Activated CD8-positive, alpha-beta memory T cell treated with anti-CD3 and anti-CD28 coated beads for 48 hours (primary cell): Measurements from ENCODE around the gene ECI1.
"Not testable (repeated sequence)": the region's sequence is repeated elsewhere in the genome, so short reads cannot be mapped to it uniquely, and the experiment has no call there.

Experiments
- DNase-seq, 3 experiments: peaks; one replicate each; pipeline ENCODE4 v3.0.0-alpha.2; 2020; ENCODE audit warnings: low read depth in 2 of 3, low spot score in 2 of 3

ECI1 gene

GRCh38 chr16:2280981-2281542 is 29.7 kb upstream of the ECI1 start:
- DNase-seq, result no peak

- DNase-seq, result no peak
Measured at GRCh38 chr16:2280461-2280860, 29.1 kb upstream of the ECI1 start.

DNA sequence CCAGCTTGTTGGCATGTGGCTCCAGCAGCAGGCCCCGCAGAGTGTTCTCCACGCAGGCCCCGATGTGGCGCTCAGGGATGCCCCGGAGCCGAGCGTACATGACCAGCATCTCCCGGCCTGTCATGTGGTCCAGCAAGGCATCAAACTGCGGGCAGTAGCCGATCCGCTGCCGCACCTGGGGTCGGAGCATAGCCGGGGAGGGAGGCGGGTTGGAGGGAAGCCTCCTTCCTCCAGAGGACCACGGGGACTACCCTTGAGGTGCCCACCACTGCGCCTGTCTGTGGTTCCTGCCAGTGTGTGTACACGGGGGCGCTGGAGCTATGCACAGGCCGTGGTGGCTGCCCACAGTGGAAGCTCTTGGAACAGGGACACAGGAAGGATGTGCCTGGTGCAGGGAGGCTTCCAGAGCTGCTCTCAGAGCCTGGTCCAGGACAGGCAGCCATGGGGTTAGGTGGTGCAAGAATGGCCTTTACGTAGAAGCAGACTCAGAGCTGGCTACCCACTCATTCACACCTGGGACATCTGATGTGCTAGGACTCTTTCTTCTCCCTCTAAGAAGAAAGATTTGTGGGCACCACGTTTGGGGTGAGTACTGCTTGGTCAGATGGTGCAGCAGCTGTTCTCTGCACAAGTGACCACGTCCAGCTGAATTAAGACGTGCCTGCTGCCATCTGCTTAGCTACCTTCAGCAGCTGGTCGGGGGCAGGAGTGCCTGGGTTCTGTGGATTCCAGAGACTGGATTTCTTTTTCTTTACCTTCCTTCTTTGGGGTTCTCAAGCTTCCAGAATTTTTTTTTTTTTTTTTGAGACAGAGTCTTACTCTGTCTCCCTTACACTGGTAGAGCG is 27.8 kb upstream of the ECI1 start:
- no peak for DNase-seq

DNA sequence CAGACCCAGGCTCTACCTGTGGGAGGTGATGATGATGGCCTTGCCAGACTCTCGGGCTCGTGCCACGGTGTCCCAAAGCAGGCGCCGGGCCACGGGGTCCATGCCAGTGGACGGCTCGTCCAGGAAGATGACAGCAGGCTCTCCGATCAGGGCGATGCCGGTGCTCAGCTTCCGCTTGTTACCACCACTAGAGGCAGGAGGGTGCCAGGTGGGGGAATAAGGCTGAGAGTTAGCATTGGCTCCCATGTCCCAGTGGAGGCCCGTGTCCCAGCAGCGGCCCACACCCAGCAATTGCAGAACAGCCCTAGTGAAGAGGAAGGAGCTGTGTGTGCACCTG is 26.9 kb upstream of the ECI1 start:
- DNase-seq, result no peak

- no peak for DNase-seq
Measured at GRCh38 chr16:2277466-2278271, 26.3 kb upstream of the ECI1 start.

GRCh38 chr16:2276368-2277195 is 25.2 kb upstream of the ECI1 start:
- no peak for DNase-seq

DNA sequence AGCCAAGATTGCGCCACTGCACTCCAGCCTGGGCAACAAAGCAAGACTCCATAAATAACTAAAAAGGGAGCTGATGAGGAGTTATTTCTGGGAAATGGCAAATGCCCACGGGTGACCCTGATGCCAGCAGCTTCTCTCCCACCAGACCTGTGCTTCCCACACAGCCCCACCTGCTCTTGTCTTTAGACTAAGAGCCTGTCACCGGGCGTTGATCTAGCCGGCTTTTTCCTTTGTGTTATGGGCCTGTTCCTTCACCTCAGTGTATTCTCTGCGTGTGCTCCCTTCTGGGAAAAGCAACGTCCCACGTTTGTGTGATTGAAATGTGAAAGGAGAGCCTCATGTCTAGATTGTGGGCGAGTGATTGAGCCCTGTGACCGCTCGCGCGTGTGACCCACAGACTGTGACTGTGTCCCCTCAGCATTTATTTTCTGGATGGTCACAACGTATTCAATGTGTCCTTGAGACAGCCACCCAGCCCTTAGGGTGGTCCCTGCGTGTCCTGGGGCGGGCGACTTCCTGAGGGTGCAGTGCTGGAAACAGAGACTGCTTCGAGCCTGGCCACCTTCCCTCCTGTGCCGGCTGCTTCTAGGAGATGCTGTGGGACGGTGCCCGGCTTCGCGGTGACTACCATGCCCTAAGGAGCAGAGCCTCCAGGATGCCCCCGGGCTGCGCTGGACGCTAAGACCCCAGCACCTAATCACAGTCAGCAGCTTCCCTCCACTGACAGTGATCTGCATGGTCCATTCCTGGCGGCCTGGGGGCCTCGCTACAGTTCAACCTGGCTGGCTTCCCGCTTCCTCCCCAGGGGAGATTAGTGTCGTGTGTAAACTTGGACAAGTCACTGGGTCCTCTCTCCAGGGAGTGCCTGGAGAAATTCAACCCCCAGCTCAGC is 24.3 kb upstream of the ECI1 start:
- DNase-seq, result no peak

- DNase-seq, result no peak
Measured at GRCh38 chr16:2273931-2274330, 22.5 kb upstream of the ECI1 start.

DNA sequence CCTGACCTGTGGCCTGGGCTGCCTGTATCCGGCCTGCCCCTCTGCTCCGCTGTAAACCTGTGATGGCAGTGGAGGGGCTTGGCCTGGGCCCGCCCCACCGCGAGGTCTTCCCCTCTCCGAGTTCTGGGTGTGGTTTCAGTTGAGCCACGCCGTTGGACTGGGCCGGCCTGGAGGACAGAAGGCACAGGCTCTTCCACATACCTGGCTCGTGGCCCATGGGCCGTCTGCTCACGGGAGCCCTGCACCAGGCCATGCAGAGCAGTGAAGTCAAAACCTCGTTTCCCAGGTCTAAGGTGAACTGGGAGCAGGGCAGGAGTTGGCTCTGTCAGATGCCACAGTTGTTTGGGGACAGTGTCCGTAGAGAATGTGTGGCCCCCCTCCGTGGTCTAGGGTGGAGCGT is 22.1 kb upstream of the ECI1 start:
- DNase-seq, result no peak

GRCh38 chr16:2271848-2272461 is 20.6 kb upstream of the ECI1 start:
- DNase-seq, result no peak

DNA sequence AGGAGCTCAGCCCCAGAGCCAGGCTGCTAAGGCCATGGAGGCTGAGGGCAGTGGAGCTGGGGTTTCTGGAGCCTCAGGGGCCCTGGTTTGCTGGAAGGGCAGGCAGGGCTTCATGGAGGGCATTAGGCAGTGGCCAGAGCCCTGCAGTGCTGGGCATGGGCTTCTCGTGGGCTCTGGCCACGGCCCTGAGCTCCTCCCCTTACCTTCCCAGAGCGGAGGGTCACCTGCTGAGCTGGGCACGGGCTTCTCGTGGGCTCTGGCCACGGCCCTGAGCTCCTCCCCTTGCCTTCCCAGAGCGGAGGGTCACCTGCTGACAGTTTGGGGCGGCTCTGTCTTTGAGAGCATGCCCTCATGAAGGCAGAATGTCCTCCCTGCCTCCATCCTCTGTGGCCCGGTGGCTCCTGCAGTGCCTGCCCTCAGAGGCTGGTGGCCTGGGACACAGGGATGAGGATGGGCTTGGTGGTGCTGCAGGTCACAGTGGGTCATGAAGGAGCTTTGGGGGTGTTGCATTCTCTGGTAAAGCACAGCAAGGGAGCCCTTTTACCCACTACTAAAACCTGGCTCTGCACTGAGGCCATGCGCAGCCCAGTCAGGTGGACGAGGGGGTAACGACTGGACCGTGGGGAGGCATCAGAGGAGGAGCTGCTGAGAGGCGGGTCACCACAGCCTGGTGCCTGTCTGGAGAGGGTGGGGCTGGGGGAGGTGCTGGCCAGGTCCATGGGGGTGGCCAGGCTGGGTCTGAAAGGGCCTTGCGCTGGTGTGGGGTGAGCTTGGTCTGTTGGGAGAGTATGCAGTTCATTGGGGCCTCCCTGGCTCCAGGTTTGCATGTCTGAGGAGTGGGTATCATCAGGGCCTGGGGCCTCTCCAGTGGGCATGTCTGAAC is 19.4 kb upstream of the ECI1 start:
- no peak for DNase-seq

DNA sequence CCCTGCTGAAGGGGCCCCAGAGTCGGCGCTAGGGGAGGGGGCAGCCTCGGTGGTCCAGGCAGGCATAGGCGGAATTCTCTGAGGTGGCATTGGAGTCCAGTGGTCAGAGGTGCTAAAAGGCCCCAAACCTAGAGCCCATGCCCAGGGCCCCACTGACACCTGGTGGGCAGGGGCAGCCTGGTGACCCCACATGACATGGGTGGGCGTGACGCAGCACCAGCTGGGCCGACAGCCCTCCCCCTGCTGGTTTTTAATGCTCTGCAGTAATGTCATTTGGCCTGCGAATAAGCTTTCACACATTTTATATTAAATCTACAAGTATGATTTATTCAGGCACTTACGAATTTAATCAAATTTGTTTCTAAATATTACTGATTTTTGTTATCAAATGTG is 18.7 kb upstream of the ECI1 start:
- DNase-seq, result no peak

DNA sequence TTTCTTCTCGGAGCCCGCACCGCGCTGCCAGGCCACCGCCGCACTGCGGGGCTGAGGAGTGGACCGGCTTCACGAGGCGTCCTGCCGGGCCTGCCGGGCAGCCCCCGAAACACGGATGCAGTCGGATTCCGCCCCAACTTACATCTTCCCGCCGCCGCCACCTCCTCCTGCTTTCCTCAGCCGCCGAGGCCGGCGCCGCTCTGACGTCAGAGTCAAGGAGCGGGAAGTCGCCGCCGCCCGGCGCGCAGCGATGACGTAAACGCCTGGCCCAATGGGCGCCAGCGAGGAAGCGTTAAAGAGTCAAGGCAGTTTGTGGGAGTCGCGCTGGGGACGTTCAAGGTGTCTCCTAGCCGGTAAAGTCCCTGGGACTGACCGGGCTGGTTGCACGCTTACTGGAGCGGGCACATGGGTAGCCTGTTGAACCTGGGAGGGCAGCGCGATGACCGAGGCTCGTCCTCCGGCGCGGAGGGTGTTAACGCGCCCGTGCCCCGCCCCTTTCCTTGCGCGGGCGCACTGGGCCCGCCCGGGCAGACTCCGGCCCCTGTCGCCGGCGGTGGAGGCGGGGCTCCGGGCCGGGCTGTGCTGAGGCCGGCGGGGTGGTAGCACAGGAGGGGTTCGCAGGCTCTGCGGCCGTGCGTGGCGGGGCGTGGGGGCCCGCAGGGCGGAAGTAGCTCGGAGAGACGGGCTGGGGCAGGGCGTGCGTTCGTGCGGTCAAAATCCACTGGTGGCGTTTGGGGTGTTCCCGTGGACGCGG is 16.7 kb upstream of the ECI1 start, which contains the start of gene RNPS1:
Gene RNPS1, minus strand, starts transcription at position 214 of the 754 bp plus-strand sequence. CDS start 3,483 bp downstream, outside the sequence.
- peak; percentile 95 to 99 (median 98) for DNase-seq

- DNase-seq, result not testable (repeated sequence)
Measured at GRCh38 chr16:2267505-2267912, 16.1 kb upstream of the ECI1 start.

DNA sequence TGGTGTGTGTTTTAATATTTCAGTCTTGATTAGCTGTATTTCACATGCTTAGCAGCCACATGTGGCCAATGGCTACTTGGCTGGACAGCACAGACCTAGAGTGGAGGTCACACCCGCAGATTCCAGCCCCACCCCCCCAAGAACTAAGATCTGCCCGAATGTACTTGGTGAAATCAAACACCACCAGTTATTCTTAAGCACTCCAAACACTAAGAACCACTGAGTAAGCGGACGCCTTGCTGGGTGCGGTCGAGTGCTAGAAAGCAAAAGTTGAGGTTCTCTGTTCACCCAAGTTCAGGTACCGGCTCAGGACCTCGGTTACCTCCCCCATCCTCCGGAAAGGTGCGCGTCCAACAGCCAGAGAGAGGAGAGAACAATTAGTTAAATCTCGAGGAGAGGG is 15.5 kb upstream of the ECI1 start:
- DNase-seq, result not testable (repeated sequence)

DNA sequence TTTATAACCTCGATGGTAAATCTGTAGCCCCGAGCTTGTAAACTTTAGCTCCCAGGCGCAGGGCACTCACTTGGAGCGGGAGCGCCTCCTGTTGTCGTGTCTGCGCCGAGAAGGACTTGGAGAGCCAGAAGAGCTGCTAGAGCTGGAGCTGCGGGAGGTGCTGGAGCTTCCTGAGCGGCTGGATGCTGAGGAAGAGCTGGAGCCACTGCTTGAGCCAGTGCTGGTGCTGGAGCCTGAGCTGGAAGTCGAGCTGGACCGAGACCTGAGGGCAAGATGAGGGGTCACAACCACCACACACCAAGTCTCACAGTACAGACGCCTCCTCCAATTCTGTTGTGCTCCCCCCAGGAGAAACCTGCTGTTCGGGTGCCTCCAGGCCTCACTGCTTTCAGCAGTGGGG is 11.6 kb upstream of the ECI1 start:
- not testable (repeated sequence) for DNase-seq

DNA sequence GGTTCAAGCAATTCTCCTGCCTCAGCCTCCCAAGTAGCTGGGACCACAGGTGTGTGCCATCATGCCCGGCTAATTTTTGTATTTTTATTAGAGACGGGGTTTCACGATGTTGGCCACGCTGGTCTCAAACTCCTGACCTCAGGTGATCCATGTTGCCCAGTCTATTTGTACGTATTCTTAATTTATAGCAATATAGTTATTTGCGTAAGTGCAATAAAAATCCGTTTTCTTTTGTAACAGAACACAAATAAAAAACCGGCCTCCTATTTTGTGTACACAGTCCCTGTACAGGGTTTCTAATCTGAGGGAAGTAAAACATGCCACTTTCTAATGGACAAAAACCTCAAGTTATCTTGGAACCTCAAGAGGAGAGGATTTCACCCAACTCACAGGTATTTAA is 8.9 kb upstream of the ECI1 start:
- DNase-seq, result no peak

GRCh38 chr16:2258530-2258929 is 7.1 kb upstream of the ECI1 start:
- not testable (repeated sequence) for DNase-seq
